DOHH2 (cell line): ENCODE measurements around the gene REXO1.

Experiments used
- H3F3A ChIP-seq: fragments of 200-600 bp; sonication (generic), shearing (Covaris generic); 2 replicates; pipeline ENCODE4 v1.6.0; 2016; ENCODE audit warnings: antibody characterized with exemption, mild to moderate bottlenecking; ENCODE audit not compliant: control insufficient read depth, insufficient read depth
- H3K27ac ChIP-seq: fragments of 200-600 bp; sonication (generic); 2 replicates; pipeline ENCODE4 v1.5.1; 2014; ENCODE audit warnings: low read depth, mild to moderate bottlenecking, low read length, moderate library complexity
- H3K27me3 ChIP-seq: fragments of 200-600 bp; sonication (generic); 2 replicates; pipeline ENCODE4 v1.6.1; 2014; ENCODE audit warnings: mild to moderate bottlenecking, low read length, mixed read lengths; ENCODE audit not compliant: control insufficient read depth
- H3K36me3 ChIP-seq: fragments of 200-600 bp; sonication (generic); 2 replicates; pipeline ENCODE4 v1.6.1; 2014; ENCODE audit warnings: mild to moderate bottlenecking, low read length, moderate library complexity, mixed read lengths; ENCODE audit not compliant: control insufficient read depth
- H3K4me1 ChIP-seq: fragments of 200-600 bp; sonication (generic); 2 replicates; pipeline ENCODE4 v1.6.1; 2014; ENCODE audit warnings: mild to moderate bottlenecking, low read length, mixed read lengths; ENCODE audit not compliant: control insufficient read depth
- H3K4me2 ChIP-seq: fragments of 200-600 bp; sonication (generic); 2 replicates; pipeline ENCODE4 v1.6.0; 2014; ENCODE audit warnings: mild to moderate bottlenecking, low read length, moderate library complexity
- H3K4me3 ChIP-seq: fragments of 200-600 bp; sonication (generic); 2 replicates; pipeline ENCODE4 v1.5.1; 2014; ENCODE audit warnings: mild to moderate bottlenecking, low read length, mixed read lengths
- H3K79me2 ChIP-seq: fragments of 200-600 bp; sonication (generic); 2 replicates; pipeline ENCODE4 v1.6.1; 2014; ENCODE audit warnings: mild to moderate bottlenecking, low read length, mixed read lengths; ENCODE audit not compliant: control insufficient read depth
- H3K9me2 ChIP-seq: fragments of 200-600 bp; sonication (generic); replicated peaks from 2 replicates; pipeline ENCODE4 v1.6.1; 2014; ENCODE audit warnings: mild to moderate bottlenecking, low read length, mixed read lengths; ENCODE audit not compliant: control insufficient read depth
- H3K9me3 ChIP-seq: fragments of 200-600 bp; sonication (generic); 2 replicates; pipeline ENCODE4 v1.6.1; 2014; ENCODE audit warnings: antibody characterized with exemption, low read length, mixed read lengths; ENCODE audit not compliant: control insufficient read depth, insufficient read depth
- H4K20me1 ChIP-seq: fragments of 200-600 bp; sonication (generic); 2 replicates; pipeline ENCODE4 v1.6.0; 2014; ENCODE audit warnings: low read depth, mild to moderate bottlenecking, antibody characterized with exemption, low read length, moderate library complexity; ENCODE audit not compliant: control insufficient read depth, insufficient read depth
- EZH2phosphoT487 ChIP-seq: fragments of 200-600 bp; sonication (generic); IDR thresholded peaks from 2 replicates; pipeline ENCODE4 v1.6.1; 2017; ENCODE audit warnings: borderline replicate concordance, mild to moderate bottlenecking, antibody characterized with exemption, low read length, moderate library complexity, mixed read lengths
- TF ChIP-seq, protein P1 (sequence below): fragments of 200-600 bp; sonication (generic); IDR thresholded peaks from one replicate; pipeline ENCODE4 v1.5.1; 2014; ENCODE audit warnings: antibody characterized with exemption, mild to moderate bottlenecking, low read depth, low read length; ENCODE audit not compliant: poor library complexity, severe bottlenecking

The REXO1 gene

DNA sequence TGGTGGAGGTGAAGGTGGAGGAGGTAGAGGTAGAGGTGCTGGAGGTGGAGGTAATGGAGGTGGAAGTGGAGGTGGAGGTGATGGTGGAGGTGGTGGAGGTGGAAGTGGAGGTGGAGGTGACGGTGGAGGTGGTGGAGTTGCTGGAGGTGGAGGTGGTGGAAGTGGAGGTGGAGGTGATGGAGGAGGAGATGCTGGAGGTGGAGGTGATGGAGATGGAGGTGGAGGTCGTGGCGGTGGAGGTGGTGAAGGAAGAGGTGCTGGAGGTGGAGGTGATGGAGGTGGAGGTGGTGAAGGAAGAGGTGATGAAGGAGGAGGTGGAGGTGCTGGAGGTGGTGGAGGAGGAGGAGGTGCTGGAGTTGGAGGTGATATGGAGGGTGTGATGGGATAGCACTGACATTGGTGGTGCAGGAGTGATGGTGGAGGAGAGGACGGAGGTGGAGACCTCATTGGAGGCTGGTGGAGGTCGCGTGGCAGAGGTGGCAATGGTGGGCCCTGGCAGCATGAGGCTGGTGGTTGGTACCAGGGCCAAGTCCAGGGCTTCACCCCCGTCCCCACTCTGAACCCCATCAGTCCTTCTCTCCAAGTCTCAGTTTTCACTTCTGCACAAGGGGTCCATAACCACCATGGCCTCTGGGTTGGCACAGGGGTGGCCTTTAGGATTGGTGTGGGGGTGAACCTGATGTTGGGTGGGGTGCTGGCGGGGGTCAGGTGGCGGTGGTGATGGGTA is 79.2 kb downstream of the REXO1 start:
- Histone ChIP-seq H3K9me3 (peaks cover 7% of the 10 kb centered on the region), H3K27ac (no peak overlapping the region), H3K9me2 (no peaks in the 10 kb centered on the region), H4K20me1 (no peaks in the 10 kb centered on the region), H3K4me2 (no peak overlapping the region), H3K27me3 (peaks cover 21% of the 10 kb centered on the region), H3K4me3 (no peak overlapping the region), H3F3A (no peaks in the 10 kb centered on the region), H3K36me3 (no peaks in the 10 kb centered on the region), H3K79me2 (no peaks in the 10 kb centered on the region), H3K4me1 (peaks cover 16% of the 10 kb centered on the region)
- TF ChIP-seq EZH2phosphoT487: no peak
- TF ChIP-seq, protein P1, sequence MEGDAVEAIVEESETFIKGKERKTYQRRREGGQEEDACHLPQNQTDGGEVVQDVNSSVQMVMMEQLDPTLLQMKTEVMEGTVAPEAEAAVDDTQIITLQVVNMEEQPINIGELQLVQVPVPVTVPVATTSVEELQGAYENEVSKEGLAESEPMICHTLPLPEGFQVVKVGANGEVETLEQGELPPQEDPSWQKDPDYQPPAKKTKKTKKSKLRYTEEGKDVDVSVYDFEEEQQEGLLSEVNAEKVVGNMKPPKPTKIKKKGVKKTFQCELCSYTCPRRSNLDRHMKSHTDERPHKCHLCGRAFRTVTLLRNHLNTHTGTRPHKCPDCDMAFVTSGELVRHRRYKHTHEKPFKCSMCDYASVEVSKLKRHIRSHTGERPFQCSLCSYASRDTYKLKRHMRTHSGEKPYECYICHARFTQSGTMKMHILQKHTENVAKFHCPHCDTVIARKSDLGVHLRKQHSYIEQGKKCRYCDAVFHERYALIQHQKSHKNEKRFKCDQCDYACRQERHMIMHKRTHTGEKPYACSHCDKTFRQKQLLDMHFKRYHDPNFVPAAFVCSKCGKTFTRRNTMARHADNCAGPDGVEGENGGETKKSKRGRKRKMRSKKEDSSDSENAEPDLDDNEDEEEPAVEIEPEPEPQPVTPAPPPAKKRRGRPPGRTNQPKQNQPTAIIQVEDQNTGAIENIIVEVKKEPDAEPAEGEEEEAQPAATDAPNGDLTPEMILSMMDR: no peak

DNA sequence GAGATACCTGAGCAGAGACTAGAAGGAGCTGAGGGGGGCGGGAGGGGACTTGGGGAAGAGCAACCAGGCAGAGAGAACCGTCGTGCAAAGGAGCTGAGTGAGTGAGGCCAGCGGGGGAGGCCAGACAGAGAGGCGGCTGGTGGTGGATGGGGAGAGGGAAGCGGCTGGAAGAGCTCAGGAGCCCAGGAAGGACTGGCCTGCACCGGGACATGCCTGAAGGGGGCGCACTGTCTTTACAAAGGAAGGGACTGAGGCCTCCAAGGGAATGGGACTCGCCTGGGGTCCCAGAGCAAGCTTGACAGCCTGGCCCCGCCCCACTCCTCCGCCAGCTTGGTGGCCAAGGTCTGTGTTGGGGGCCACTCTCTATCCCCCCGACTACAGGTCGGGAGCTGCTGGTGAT is 80.0 kb downstream of the REXO1 start:
- H3K4me2 ChIP-seq: no peak overlapping the region
- H3K9me2 ChIP-seq: no peaks in the 10 kb centered on the region
- peaks cover 7% of the 10 kb centered on the region for H3K9me3 ChIP-seq
- no peak overlapping the region for H3K4me3 ChIP-seq
- TF ChIP-seq, protein P1: no peak
- no peak for TF ChIP-seq EZH2phosphoT487
- no peaks in the 10 kb centered on the region for H3K36me3 ChIP-seq
- peaks cover 16% of the 10 kb centered on the region for H3K4me1 ChIP-seq
- H4K20me1 ChIP-seq: no peaks in the 10 kb centered on the region
- no peaks in the 10 kb centered on the region for H3K79me2 ChIP-seq
- peaks cover 2% of the 10 kb centered on the region; the same call in 1 of the 2 replicates for H3F3A ChIP-seq
- H3K27me3 ChIP-seq: peaks cover 18% of the 10 kb centered on the region
- H3K27ac ChIP-seq: no peak overlapping the region

DNA sequence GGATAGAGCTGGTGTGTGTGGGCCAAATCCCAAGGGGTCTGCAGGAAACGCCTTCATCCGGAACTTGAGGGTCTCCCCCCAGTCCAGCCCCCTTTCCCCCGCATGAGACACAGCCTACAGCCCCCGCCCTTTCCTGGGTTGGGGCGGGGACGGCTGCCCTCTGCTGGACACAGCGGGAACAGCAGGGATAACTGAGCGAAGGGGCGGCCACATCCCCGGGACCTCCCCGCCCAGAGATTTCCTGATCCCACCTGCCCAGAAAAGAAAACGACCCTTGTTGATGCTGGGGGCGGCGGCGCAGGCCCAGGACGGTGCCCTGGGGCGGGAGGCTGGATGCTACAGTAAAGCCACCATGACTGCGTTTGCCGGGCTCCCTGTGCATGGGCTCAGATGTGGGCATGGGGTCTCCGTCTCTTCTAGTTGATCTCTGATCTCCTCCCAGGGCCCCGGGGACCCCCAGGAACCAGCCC is 80.8 kb downstream of the REXO1 start:
- Histone ChIP-seq H3K27ac (no peak overlapping the region), H4K20me1 (no peaks in the 10 kb centered on the region), H3K4me2 (peak overlapping the region; percentile 48), H3K27me3 (peaks cover 18% of the 10 kb centered on the region), H3K9me3 (peaks cover 7% of the 10 kb centered on the region), H3K9me2 (no peaks in the 10 kb centered on the region), H3K79me2 (no peaks in the 10 kb centered on the region), H3F3A (peaks cover 2% of the 10 kb centered on the region; the same call in 1 of the 2 replicates), H3K36me3 (no peaks in the 10 kb centered on the region), H3K4me1 (peaks cover 16% of the 10 kb centered on the region), H3K4me3 (peak overlapping the region; percentile 29; the same call in 1 of the 2 replicates)
- TF ChIP-seq, protein P1: peak; percentile 98
- TF ChIP-seq EZH2phosphoT487: no peak
